HG03469 (cell line): ENCODE data around the gene ZC3HAV1.
"Not testable (repeated sequence)": the region's sequence is repeated elsewhere in the genome, so short reads cannot be mapped to it uniquely, and the experiment has no call there.

Experiments used
- ATAC-seq: cut with Tn5 transposase; IDR thresholded peaks from one replicate; pipeline ENCODE4 v1.9.1; 2021; ENCODE audit warnings: mild to moderate bottlenecking, moderate library complexity, moderate number of reproducible peaks; ENCODE audit not compliant: unreplicated experiment

Gene ZC3HAV1

DNA sequence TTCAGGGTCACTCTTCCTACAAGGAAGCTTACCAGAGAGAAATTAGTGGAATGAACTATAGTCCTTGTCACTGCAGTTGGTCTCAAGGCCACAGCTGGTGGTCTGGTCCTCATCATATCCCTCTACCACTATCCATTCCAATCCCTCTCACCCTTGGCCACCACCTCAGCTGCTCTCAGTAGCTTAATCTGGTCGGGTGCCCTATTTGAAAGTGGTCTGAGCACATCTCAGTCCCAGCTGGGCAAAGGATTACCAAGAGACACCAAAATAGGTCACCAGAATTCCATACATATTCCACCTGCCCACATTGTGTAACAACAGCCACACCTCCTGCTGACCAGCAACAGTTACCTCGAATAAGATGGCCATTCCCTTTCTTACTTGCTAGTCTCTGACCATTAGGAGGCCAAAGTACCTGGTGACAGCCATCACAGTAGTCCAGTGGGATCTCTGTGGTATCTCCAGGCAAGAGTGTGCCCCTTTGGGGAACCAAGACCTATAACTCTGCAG, 3.3 kb upstream of the ZC3HAV1 start:
- no peak for ATAC-seq

DNA sequence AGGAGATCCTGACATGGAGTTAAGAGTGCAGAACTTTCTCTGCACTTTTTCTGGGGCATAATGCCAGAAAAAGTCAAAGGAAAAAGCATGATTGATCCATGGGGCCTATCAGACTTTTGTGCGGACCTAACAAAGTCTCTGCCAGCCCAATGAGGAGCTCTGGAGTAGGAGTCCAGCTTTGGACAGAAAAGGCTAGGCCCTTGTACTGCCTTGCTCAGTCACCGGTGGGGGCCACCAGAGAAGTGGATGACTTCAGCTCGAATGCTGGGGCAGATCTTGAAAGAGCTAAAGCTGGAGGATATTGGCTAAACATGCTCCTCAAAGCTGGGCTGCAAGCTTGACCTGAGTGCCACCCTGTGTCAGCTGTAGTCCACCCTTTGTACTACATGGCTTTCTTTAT, 2.8 kb upstream of the ZC3HAV1 start:
- no peak for ATAC-seq

DNA sequence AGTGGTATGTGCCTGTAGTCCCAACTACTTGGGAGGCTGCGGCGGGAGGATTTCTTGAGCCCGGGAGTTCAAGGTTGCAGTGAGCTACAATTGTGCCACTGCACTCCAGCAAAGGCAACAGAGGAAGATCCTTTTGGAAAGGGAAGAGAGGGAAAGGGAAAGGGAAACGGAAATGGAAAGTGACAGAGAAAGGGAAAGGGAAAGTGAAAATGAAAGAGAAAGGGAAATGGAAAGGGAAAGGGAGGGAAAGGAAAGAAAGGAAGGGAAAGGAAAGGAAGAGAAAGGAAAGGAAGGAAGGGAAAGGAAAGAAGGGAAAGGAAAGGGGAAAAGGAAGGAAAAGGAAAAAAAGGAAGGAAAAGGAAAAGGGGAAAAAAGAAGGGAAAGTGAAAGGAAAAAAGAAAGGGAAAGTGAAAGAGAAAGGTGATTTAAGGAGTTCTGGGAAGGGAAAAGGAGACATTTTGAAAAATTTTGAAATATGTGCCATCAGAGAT, 2.3 kb upstream of the ZC3HAV1 start:
- ATAC-seq = no peak

DNA sequence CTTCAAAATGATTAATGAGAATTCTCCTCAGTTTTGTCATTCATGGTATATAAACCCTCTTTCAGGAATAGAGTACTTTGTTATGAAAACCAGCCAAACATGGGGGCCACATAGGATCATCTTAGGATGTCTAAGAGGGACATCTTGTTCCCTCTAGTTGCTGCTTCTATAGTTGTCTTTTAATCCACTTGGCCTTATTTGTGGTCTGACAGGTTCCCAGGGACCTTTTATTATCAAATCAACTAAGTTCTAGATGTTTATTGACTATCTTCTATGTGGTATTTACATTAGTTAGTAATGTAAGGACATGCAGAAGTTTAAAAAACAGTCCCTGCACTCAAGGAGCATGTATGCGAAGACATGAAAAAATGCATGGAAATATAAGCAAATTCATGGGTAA, 1.6 kb upstream of the ZC3HAV1 start:
- ATAC-seq = no peak

DNA sequence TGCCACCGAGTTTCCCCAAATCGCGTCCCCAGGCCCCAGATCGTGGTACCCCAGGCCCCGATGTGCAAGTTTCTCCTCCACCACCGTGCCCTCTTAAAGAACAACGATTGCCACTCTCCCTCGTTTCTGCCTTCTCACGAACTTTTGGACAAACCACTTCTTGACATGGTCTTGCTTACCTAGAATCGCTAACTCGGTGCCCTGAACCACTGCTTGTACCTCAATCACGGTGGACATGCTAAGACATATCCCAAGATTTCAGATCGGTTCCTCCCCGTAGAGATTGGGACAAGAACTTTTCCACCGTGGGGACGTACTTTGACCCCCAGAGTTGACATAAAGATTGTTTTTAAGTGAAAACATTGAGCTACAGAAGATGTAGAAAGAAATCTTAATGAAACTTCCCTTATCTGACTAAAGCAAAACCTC, 477 bp upstream of the ZC3HAV1 start:
- no peak for ATAC-seq

DNA sequence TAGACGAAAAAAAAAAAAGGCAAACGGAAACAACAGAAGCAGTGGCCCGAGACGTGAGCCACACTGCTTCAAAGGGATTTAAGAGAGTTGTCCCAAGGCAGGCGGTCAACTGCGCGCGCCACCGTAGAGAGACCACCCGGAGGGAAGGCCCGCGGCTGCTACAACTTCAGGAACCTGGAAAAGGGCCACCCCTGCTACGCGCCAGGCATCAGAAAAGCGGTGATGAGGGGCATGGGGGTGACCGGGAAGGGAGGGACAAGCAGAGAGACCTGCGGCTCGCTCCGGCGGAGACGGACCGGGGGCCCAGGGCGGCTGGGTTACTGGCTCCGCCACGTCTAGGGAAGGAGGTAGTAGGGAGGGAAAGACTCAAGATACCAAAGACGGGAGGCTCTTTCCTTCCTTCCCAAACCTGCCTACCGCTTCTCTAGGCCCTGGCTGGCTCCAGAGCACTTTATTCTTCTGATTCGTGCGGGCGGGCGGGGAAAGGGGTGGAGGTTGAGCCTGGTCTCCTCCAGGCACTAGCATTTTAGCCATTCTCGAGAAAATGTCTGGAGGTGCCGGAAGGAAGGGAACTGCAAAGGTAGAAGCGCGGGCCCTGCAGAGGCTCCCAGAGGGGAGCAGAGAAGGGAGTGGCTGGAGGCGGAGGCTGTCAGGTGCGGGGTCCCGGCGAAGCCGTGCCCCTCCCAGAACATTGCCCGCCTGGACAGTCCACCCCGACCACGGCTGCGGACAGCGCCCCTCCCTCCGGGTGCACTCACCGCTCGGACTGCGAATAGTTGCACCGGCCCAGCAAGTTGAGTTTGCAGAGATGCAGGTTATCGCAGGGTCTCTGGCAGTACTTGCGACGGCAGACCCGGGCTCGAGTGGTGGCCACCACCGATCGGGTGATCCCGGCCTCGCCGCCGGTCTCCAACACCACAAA, 993 bp downstream of the ZC3HAV1 start:
- no peak for ATAC-seq

DNA sequence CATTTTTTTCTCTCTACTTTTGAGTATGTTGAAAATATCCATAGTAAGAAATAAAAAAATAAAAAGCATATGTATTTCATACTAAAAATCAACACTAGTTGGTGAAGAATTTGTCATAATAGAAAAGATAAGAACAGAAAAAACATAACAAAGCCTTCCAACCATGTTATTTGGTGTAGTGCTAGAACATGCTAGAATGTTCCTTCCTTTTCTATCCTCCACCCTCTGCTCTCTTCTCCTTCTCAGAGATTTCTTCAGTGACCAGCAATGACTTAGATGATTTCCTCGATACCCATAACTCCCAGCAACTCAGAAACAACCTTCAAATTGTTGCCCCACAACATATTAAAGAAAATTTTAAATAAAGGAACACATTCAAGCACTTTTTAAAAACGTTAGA, 2.6 kb downstream of the ZC3HAV1 start:
- ATAC-seq = no peak

DNA sequence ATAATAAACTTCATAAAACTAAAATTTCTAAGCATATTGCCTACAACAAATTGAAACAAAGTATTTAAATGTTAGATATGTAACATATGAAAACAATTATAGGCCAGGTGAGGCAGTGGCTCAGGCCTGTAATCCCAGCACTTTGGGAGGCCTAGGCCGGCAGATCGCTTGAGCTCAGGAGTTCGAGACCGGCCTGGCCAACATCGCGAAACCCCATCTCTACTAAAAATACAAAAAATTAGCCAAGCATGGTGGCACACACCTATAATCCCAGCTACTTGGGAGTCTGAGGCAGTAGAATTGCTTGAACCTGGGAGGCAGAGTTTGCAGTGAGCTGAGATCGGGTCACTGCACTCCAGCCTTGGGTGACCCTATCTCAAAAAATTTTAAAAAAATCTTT, 3.3 kb downstream of the ZC3HAV1 start:
- ATAC-seq = not testable (repeated sequence)

DNA sequence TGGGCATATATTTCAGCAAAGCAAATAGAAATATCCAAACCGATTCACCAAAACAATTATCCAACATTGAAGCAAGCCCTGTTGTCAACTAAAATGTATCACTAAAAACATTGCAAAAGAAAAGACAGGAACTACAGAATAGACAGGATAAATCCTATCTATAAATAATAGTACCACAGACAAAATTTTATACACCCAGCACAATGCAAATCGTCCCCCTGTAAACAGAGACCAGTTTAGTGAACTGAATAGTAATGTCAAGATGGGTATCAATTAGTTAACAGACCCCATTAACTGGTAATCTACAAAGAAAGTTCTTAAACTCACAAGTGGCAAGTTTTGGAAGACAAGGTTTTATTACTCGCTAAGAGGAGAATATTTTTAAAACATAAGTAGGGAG, 4.0 kb downstream of the ZC3HAV1 start:
- no peak for ATAC-seq

DNA sequence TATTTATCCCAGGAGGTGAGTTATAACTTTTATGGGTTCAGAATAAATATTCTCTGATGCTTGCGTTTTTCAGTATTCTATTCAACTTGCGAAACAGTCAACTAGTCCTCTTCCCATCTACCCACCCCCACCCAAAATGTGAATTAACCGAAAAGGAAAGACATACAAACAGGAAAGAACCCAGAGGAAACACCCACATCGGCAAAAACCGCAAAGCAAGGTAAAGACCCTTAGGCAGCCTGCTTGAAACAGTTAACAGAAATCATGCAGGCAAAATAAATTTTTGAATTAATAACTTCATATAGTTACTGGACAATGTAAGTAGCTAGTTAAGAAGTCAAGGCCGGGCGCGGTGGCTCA, 5.4 kb downstream of the ZC3HAV1 start:
- no peak for ATAC-seq

DNA sequence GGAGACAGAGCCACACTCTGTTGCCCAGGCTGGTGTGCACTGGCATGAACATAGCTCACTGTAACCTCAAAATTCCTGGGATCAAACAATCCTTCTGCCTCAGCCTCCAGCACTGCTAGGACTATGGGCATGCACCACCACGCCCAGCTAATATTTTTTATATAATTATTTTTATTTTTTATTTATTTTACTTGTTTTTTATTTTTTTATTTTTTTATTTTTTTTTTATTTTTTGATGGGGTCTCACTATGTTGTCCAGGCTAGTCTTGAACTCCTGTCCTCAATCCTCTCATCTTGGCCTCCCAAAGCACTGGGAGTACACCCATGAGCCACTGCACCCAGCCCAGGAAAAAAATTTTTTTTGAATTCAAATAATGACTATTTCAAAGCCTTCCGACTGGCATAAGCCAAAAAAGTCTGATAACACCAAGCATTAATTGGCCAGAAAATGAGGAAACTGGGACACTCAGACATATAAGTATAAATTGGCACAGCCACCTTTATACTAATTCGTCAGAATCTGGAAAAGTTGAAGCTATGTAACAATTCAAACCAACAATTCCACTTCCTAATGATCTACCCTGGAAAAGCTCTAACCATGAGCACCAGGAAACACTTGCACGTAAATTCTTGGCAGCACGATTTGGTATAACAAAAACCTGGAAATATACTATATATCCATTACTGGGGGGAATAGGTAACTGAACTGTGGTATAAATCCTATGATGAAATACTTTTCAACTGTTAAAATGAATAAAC, 6.3 kb downstream of the ZC3HAV1 start:
- no peak for ATAC-seq

DNA sequence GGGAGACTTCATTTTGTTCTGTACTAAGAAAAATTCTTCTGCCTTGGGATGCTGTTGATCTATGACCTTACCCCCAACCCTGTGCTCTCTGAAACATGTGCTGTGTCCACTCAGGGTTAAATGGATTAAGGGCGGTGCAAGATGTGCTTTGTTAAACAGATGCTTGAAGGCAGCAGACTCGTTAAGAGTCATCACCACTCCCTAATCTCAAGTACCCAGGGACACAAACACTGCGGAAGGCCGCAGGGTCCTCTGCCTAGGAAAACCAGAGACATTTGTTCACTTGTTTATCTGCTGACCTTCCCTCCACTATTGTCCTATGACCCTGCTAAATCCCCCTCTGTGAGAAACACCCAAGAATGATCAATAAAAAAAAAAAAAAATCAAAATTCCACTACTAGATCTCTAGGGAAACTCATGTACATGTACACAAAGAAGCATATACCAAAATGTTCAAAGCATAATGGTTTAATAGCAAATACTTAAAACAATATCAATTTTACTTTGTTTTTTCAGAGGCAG, 7.8 kb downstream of the ZC3HAV1 start:
- ATAC-seq = not testable (repeated sequence)

DNA sequence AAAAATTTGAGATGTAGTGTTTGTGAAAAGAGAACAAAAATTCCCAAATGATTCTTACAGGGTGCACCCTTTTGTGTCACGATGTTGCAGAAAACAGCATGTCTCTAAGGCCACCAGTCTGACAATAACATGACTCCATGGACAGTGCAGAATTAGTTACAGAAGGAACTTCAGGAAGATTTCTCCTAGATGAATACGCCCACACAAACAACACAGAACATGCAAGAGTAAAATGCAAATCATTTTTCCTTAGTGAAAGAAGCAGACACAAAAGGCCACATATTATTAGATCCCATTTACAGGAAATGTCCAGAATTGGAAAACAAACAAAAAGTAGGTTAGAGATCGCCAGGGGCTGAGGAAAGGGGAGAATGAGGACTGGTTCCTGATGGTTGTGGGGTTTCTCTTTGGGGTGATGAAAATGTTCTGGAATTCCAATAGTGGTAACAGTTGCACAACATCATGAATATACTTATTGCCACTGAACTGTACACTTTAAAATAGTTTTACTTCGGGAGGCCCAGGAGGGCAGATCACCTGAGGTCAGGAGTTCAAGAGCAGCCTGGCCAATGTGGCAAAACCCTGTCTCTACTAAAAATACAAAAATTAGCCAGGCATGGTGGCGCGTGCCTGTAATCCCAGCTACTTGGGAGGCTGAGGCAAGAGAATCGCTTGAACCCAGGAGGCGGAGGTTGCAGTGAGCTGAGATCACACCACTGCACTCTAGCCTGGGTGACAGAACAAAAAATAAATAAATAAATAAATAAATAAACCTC, 10.2 kb downstream of the ZC3HAV1 start:
- no peak for ATAC-seq

DNA sequence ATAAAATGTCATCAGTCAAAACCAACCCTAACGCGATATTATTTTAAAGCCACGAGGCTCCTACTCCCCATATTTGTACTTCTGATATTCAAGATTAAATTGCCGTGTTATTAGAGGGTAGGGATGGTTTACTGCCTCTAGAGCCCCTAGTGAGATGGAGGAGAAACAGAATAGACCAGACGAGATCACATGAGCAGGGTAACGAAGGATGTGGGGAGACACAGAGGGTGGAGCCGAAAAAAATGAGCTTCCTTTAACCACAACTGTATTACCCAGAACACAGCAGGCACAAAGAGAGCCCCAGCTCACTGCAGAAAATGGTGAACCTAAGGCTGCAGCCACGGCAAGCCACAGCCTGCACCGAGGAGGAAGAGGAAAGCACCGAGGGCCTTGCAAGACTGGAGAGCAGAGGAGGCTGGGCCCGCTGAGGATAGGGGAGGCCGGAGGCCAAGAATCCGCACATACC, 14.3 kb downstream of the ZC3HAV1 start:
- peak; percentile 99 for ATAC-seq

DNA sequence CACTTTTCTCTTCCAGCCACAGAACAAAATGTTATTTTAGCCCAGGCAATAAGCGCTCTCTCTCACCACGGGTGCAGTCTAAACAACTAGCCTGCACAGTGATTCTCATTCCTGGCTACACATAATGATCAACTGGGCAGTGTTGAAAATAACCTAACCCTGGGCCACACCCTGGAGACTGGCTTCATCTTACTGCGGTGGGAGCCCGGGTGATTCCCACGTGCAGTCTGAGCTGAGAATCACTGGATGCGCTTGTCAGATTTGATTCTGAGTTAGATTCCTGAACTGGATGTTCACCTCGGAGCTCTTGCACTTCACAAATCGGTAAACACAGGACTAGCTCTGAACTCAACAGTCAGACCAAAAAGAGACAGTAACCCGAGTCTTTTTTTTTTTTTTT, 14.9 kb downstream of the ZC3HAV1 start:
- no peak for ATAC-seq

DNA sequence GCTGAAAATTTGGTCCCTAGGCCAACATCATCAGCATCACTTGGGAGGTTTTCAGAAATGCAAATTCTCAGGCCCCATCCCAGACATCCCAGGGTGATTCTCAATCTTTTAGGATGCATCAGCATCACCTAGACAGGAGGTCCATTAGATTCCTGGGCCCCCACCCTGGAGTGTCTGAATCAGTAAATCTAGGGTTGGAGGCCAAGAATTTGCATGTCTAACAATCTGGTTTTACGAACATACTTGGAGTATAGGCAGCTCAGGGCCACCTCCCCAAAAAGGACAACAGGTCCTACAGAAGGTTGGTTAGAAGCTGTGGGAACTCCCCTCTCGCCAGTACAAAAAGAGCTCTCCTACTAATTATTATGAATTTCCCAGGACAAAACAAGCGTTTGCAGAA, 15.5 kb downstream of the ZC3HAV1 start:
- ATAC-seq = no peak

DNA sequence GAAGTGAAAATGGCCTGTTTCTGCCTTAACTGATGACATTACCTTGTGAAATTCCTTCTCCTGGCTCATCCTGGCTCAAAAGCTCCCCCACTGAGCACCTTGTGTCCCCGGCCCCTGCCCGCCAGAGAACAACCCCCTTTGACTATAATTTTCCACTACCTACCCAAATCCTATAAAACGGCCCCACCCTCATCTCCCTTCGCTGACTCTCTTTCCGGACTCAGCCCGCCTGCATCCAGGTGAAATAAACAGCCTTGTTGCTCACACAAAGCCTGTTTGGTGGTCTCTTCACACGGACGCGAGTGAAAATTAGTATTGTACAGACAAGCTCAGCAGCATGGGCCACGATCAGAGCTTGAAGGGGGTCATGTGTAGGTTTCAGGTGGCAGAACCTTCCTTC, 16.0 kb downstream of the ZC3HAV1 start:
- not testable (repeated sequence) for ATAC-seq

DNA sequence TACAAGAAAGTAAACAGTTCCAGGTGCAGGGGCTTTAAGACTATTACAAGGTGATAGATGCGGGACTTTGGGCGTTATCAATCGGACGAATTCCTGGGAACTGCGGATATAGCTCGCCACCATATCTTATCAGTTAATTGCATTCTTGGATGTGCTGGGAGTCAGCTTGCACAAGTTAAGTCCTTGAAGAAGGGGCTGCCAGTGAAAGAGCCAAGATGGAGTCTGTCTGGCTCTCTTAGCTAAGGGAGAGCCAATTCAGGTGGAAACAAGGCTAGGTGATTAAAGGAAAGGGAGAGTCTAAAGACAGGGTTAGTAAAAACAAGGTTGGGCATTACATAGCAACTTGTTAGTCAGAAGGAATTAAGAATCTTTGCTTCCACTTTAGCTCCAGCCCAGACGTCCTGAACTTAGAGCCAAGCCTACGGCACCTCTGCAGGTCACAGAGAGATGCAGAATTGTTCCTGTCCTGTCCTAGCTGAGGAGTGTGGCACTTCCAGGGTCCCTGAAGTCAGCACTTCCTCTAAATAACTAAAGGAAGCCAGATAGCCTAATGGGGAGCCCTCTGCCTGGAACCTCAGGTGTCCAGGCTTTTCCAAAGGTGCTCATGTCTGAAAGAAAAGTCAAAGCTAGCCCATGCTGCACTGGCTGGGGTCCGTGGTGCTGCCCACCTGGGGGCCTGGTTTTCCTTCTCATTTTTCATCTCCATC, 17.3 kb downstream of the ZC3HAV1 start:
- ATAC-seq = no peak

DNA sequence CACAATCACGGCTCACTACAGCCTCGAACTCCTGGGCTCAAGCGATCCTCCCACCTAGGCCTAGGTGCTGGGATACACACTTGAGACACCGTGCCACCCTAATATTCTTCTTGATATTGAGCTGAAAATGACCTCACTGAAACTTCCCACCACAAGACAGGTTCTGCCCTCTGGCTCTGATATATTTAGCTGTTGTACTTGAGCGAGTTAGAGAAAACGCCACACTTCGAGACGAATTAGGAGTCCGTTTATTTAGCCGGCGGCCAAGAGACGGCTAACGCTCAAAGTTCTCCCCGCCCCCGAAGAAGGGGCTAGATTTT, 17.9 kb downstream of the ZC3HAV1 start:
- no peak for ATAC-seq

DNA sequence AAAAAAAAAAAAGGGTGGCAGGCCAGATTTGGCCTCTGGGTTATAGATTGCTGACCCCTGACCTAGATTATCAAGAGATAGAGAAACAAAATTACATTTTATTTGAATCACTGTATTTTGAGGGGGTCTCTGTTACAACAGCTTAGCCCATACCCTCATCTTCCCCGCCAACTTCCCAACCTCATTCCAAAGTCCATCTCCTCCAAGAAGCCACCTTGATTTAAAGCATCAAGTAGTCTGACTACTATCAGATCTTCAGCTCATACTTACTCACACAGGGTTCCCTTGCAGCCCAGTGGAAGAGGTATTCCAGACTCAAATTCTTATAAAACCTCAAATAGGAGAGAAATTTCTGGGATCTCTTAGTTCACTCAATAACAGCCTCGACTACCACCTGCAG, 20.4 kb downstream of the ZC3HAV1 start:
- ATAC-seq = no peak
